ENCODE results near the gene LRRC52. TPM values are rescaled to one million over a fixed set of nuclear protein-coding genes. Genes with fewer than 3 reads are reported as not detected.

Gene LRRC52
- total and polyA plus RNA-seq, 4 donors = not detected

- no peak overlapping the region for H3K4me3 ChIP-seq (ENCODE audit: low read length in 2 of 2)
- intact Hi-C loops (cut with DNase I) = no loop called here
- H3K27ac ChIP-seq (ENCODE audit: low read depth in 1 of 2, low read length in 2 of 2) = no peak overlapping the region
- no peaks in the 10 kb centered on the region for H3K4me1 ChIP-seq (ENCODE audit: control insufficient read depth in 1 of 2, insufficient read depth in 2 of 2, low read length in 2 of 2)
- no peaks in the 10 kb centered on the region for H3K9me3 ChIP-seq (ENCODE audit: control insufficient read depth, low read length)
- no peaks in the 10 kb centered on the region for H3K36me3 ChIP-seq (ENCODE audit: control insufficient read depth in 1 of 2, insufficient read depth in 2 of 2, low read length in 1 of 2)
- WGBS, 2 donors = 46 to 52% methylated on average over 2 of the region's 2 CpGs
- ATAC-seq (ENCODE audit: low FRiP score) (no peak), DNase-seq (no peak)
- no peaks in the 10 kb centered on the region for H3K27me3 ChIP-seq (ENCODE audit: control insufficient read depth in 1 of 2, insufficient read depth in 2 of 2, low read length in 1 of 2)
These were observed 2.2 kb downstream of the LRRC52 start for GRCh38 chr1:165545974-165546373.

DNA sequence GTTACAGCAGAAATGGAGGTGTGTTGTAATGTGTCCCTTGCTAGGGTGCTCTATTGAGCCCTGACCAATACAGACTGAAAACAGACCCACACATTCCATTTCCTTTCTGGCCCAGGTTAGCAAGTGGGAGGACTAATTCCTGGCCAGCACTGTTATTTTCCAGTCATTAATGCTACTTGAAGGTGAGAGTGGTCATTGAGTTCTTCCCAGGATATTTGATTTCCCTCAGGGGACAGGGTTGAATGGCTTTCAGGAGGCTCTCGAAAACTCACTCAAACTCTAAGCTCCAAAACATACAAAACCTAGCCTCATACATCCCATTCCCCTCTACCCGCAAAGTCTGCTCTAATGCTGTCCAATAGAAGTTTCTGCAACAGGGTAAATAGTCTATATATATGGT lies 6.2 kb downstream of the LRRC52 start:
- no peaks in the 10 kb centered on the region for H3K36me3 ChIP-seq (ENCODE audit: control insufficient read depth in 1 of 2, insufficient read depth in 2 of 2, low read length in 1 of 2)
- intact Hi-C loops (cut with DNase I) = no loop called here
- no peak for ATAC-seq (ENCODE audit: low FRiP score)
- no peaks in the 10 kb centered on the region for H3K9me3 ChIP-seq (ENCODE audit: control insufficient read depth, low read length)
- WGBS, 2 donors = 73 to 77% methylated on average over 2 of the region's 2 CpGs
- no peak overlapping the region for H3K27ac ChIP-seq (ENCODE audit: low read depth in 1 of 2, low read length in 2 of 2)
- no peaks in the 10 kb centered on the region for H3K27me3 ChIP-seq (ENCODE audit: control insufficient read depth in 1 of 2, insufficient read depth in 2 of 2, low read length in 1 of 2)
- DNase-seq = no peak
- H3K4me3 ChIP-seq (ENCODE audit: low read length in 2 of 2) = no peak overlapping the region
- no peaks in the 10 kb centered on the region for H3K4me1 ChIP-seq (ENCODE audit: control insufficient read depth in 1 of 2, insufficient read depth in 2 of 2, low read length in 2 of 2)

DNA sequence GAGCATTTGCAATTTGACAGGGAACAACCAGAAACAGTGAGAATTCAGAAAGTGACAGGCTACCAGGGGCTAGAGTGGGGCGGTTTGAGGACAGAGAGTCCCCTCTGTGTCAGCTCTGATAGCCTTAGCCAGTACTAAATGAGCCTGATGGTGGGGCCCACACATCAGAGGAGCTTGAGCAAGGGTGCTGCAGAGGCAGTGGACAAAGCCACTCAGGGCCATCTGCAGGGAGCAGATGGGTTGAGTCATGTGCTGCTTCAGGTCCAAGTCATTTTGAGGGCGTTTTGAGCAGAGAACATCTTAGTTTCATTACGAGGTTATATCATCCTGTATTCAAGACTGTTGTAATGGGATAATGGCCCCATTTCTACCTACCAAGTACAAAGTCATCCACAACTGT lies 7.7 kb downstream of the LRRC52 start:
- Histone ChIP-seq H3K4me3 (ENCODE audit: low read length in 2 of 2) (no peak overlapping the region), H3K9me3 (ENCODE audit: control insufficient read depth, low read length) (no peaks in the 10 kb centered on the region), H3K36me3 (ENCODE audit: control insufficient read depth in 1 of 2, insufficient read depth in 2 of 2, low read length in 1 of 2) (no peaks in the 10 kb centered on the region), H3K4me1 (ENCODE audit: control insufficient read depth in 1 of 2, insufficient read depth in 2 of 2, low read length in 2 of 2) (no peaks in the 10 kb centered on the region), H3K27ac (ENCODE audit: low read depth in 1 of 2, low read length in 2 of 2) (no peak overlapping the region), H3K27me3 (ENCODE audit: control insufficient read depth in 1 of 2, insufficient read depth in 2 of 2, low read length in 1 of 2) (no peaks in the 10 kb centered on the region)
- 77 to 86% methylated on average over 3 of the region's 3 CpGs for WGBS, 2 donors
- intact Hi-C loops (cut with DNase I) = no loop called here
- ATAC-seq (ENCODE audit: low FRiP score) (no peak), DNase-seq (no peak)

- DNase-seq (no peak), ATAC-seq (ENCODE audit: low FRiP score) (no peak)
- intact Hi-C loops (cut with DNase I) = no loop called here
- Histone ChIP-seq H3K27me3 (ENCODE audit: control insufficient read depth in 1 of 2, insufficient read depth in 2 of 2, low read length in 1 of 2) (no peaks in the 10 kb centered on the region), H3K27ac (ENCODE audit: low read depth in 1 of 2, low read length in 2 of 2) (no peak overlapping the region), H3K36me3 (ENCODE audit: control insufficient read depth in 1 of 2, insufficient read depth in 2 of 2, low read length in 1 of 2) (no peaks in the 10 kb centered on the region), H3K4me1 (ENCODE audit: control insufficient read depth in 1 of 2, insufficient read depth in 2 of 2, low read length in 2 of 2) (no peaks in the 10 kb centered on the region), H3K4me3 (ENCODE audit: low read length in 2 of 2) (no peak overlapping the region), H3K9me3 (ENCODE audit: control insufficient read depth, low read length) (no peaks in the 10 kb centered on the region)
- 22 to 23% methylated on average over 9 of the region's 9 CpGs for WGBS, 2 donors
These were observed 17.3 kb downstream of the LRRC52 start for GRCh38 chr1:165560883-165561656.

DNA sequence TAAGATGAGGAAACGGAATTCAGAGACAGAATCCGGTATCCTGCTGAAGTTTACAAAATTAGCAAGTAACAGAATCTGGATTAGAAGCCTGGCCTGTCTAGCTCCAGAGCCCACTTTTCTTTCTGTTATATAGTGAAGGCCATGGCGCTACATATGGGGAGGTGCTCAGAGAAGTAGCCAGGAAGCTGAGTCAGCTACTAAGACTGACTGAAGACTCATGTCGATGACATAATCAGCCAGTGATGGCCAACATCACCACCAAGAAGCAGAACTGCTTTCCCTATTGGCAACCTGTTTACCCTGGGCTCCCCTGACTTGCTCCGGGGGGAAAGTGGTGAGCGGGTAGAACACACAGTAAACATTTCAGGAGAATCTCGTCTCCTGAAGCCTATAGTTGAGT lies 18.8 kb downstream of the LRRC52 start:
- no peaks in the 10 kb centered on the region for H3K27me3 ChIP-seq (ENCODE audit: control insufficient read depth in 1 of 2, insufficient read depth in 2 of 2, low read length in 1 of 2)
- DNase-seq = no peak
- intact Hi-C loops (cut with DNase I) = no loop called here
- H3K9me3 ChIP-seq (ENCODE audit: control insufficient read depth, low read length) = no peaks in the 10 kb centered on the region
- H3K4me3 ChIP-seq (ENCODE audit: low read length in 2 of 2) = no peak overlapping the region
- ATAC-seq (ENCODE audit: low FRiP score) = no peak
- H3K27ac ChIP-seq (ENCODE audit: low read depth in 1 of 2, low read length in 2 of 2) = no peak overlapping the region
- 89 to 91% methylated on average over 7 of the region's 7 CpGs for WGBS, 2 donors
- H3K4me1 ChIP-seq (ENCODE audit: control insufficient read depth in 1 of 2, insufficient read depth in 2 of 2, low read length in 2 of 2) = no peaks in the 10 kb centered on the region
- H3K36me3 ChIP-seq (ENCODE audit: control insufficient read depth in 1 of 2, insufficient read depth in 2 of 2, low read length in 1 of 2) = no peaks in the 10 kb centered on the region

- Histone ChIP-seq H3K9me3 (ENCODE audit: control insufficient read depth, low read length) (no peaks in the 10 kb centered on the region), H3K4me3 (ENCODE audit: low read length in 2 of 2) (no peak overlapping the region), H3K36me3 (ENCODE audit: control insufficient read depth in 1 of 2, insufficient read depth in 2 of 2, low read length in 1 of 2) (no peaks in the 10 kb centered on the region), H3K27me3 (ENCODE audit: control insufficient read depth in 1 of 2, insufficient read depth in 2 of 2, low read length in 1 of 2) (no peaks in the 10 kb centered on the region), H3K27ac (ENCODE audit: low read depth in 1 of 2, low read length in 2 of 2) (no peak overlapping the region), H3K4me1 (ENCODE audit: control insufficient read depth in 1 of 2, insufficient read depth in 2 of 2, low read length in 2 of 2) (no peaks in the 10 kb centered on the region)
- intact Hi-C loops (cut with DNase I) = no loop called here
- DNase-seq (no peak), ATAC-seq (ENCODE audit: low FRiP score) (no peak)
- WGBS, 2 donors = 92 to 96% methylated on average over 15 of the region's 15 CpGs
These were observed 19.8 kb downstream of the LRRC52 start for GRCh38 chr1:165563551-165563950.

DNA sequence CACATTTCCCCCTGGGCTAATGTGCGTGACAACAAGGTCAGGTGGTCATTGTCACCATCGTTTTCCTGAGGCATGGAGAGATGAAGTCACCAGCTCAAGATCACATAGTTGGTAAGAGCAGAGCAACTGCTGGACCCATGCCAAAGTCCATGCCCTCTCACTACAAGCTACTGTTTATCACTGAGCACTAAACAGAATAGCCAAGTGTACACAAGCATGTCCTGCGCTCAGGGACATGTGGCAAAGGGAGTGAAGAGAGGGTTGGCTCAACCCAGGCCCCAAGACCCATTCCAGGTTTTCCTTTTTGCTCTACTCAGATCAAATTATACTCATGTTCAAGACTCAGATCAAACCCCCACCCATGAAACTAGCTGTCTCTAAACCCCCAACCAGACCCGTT lies 20.8 kb downstream of the LRRC52 start:
- intact Hi-C loops (cut with DNase I) = no loop called here
- Histone ChIP-seq H3K27ac (ENCODE audit: low read depth in 1 of 2, low read length in 2 of 2) (no peak overlapping the region), H3K27me3 (ENCODE audit: control insufficient read depth in 1 of 2, insufficient read depth in 2 of 2, low read length in 1 of 2) (no peaks in the 10 kb centered on the region), H3K4me1 (ENCODE audit: control insufficient read depth in 1 of 2, insufficient read depth in 2 of 2, low read length in 2 of 2) (no peaks in the 10 kb centered on the region), H3K9me3 (ENCODE audit: control insufficient read depth, low read length) (no peaks in the 10 kb centered on the region), H3K4me3 (ENCODE audit: low read length in 2 of 2) (no peak overlapping the region), H3K36me3 (ENCODE audit: control insufficient read depth in 1 of 2, insufficient read depth in 2 of 2, low read length in 1 of 2) (no peaks in the 10 kb centered on the region)
- DNase-seq = no peak
- ATAC-seq (ENCODE audit: low FRiP score) = no peak
- WGBS, 2 donors = 67 to 74% methylated on average over 4 of the region's 4 CpGs

GRCh38 chr1:165565751-165566490 lies 22.1 kb downstream of the LRRC52 start:
- H3K27me3 ChIP-seq (ENCODE audit: control insufficient read depth in 1 of 2, insufficient read depth in 2 of 2, low read length in 1 of 2) = no peaks in the 10 kb centered on the region
- no peaks in the 10 kb centered on the region for H3K36me3 ChIP-seq (ENCODE audit: control insufficient read depth in 1 of 2, insufficient read depth in 2 of 2, low read length in 1 of 2)
- H3K4me1 ChIP-seq (ENCODE audit: control insufficient read depth in 1 of 2, insufficient read depth in 2 of 2, low read length in 2 of 2) = no peaks in the 10 kb centered on the region
- ATAC-seq (ENCODE audit: low FRiP score) (no peak), DNase-seq (no peak)
- WGBS, 2 donors = 91 to 95% methylated on average over 4 of the region's 4 CpGs
- intact Hi-C loops (cut with DNase I) = no loop called here
- no peak overlapping the region for H3K4me3 ChIP-seq (ENCODE audit: low read length in 2 of 2)
- no peak overlapping the region for H3K27ac ChIP-seq (ENCODE audit: low read depth in 1 of 2, low read length in 2 of 2)
- H3K9me3 ChIP-seq (ENCODE audit: control insufficient read depth, low read length) = no peaks in the 10 kb centered on the region

DNA sequence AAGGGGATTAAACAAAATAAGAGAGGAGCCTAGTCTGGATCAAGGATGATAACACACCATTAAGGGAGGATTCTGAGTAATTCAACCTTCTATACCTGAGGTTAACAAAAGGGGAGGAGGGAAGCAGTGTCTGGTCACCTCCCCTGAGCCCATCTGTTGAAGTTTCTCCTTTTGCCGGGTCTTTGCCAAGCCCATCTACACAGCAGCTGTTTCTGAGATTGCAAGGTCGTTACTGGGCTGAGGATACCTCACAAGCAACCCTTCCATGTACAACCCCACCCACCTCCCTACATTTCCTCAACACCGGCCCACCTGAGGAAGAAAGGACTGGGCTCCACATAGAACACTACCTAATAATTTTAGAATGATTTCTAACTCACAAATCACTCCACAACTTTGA lies 26.3 kb downstream of the LRRC52 start:
- no peaks in the 10 kb centered on the region for H3K27me3 ChIP-seq (ENCODE audit: control insufficient read depth in 1 of 2, insufficient read depth in 2 of 2, low read length in 1 of 2)
- no peaks in the 10 kb centered on the region for H3K36me3 ChIP-seq (ENCODE audit: control insufficient read depth in 1 of 2, insufficient read depth in 2 of 2, low read length in 1 of 2)
- H3K4me1 ChIP-seq (ENCODE audit: control insufficient read depth in 1 of 2, insufficient read depth in 2 of 2, low read length in 2 of 2) = no peaks in the 10 kb centered on the region
- DNase-seq = no peak
- ATAC-seq (ENCODE audit: low FRiP score) = no peak
- H3K4me3 ChIP-seq (ENCODE audit: low read length in 2 of 2) = no peak overlapping the region
- WGBS, 2 donors = 50 to 58% methylated on average over 3 of the region's 3 CpGs
- no peak overlapping the region for H3K27ac ChIP-seq (ENCODE audit: low read depth in 1 of 2, low read length in 2 of 2)
- intact Hi-C loops (cut with DNase I) = no loop called here
- peaks cover 1% of the 10 kb centered on the region for H3K9me3 ChIP-seq (ENCODE audit: control insufficient read depth, low read length)

All from aorta (tissue), 5 donors.